Smooth muscle cell of the pulmonary artery (primary cell): ENCODE data around the gene PNPLA2. TPM values are rescaled to one million over a fixed set of nuclear protein-coding genes. Genes with fewer than 3 reads are reported as not detected.

Experiments
- total RNA-seq: library from RNA; depleted of rRNA; stranded (reverse); fragments of >200 nt; gene quantifications from 2 replicates; pipeline ENCODE4 v1.2.3, GENCODE V29; 2014

Gene PNPLA2, protein sequence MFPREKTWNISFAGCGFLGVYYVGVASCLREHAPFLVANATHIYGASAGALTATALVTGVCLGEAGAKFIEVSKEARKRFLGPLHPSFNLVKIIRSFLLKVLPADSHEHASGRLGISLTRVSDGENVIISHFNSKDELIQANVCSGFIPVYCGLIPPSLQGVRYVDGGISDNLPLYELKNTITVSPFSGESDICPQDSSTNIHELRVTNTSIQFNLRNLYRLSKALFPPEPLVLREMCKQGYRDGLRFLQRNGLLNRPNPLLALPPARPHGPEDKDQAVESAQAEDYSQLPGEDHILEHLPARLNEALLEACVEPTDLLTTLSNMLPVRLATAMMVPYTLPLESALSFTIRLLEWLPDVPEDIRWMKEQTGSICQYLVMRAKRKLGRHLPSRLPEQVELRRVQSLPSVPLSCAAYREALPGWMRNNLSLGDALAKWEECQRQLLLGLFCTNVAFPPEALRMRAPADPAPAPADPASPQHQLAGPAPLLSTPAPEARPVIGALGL
- total RNA-seq = 35.1 and 43.5 TPM in 2 replicates

DNA sequence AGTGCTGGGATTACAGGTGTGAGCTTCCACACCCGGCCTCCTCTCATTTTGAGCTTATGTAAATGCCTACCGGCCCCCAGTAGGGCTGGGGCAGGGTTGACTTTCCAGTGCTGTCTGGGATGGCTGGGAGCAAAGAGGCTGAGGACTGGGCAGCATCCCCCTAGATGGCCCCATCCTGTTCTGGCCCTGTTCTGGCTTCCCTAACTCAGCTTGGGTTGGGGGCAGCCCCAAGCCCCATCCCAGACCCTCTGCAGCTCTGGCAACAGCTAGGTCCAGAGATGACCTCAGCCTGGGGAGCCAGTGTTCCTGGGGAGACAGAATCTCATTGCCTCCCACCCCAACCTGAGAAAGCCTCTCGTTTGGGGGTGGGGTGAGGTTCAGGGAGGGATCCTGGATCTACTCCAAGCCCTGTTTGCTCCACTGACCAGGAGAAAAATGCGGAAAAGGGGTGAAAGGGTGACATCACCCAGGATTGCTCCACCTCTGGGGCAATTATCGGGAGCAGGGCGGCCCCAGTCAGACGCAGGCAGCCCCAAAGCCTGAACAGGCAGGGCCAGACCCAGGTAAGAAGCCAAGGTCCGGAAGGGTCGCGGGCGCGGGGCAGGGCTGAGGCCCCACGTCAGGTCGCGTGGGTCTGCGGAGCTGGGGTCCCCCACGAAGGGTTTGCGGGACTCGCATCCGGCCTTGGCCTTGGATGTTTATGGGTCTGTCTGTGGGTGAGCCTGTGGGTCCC, at the start of gene PNPLA2:
TSS of gene PNPLA2 (plus strand) at position 519 of the 733 bp plus-strand sequence. CDS start 805 bp downstream, outside the sequence.

DNA sequence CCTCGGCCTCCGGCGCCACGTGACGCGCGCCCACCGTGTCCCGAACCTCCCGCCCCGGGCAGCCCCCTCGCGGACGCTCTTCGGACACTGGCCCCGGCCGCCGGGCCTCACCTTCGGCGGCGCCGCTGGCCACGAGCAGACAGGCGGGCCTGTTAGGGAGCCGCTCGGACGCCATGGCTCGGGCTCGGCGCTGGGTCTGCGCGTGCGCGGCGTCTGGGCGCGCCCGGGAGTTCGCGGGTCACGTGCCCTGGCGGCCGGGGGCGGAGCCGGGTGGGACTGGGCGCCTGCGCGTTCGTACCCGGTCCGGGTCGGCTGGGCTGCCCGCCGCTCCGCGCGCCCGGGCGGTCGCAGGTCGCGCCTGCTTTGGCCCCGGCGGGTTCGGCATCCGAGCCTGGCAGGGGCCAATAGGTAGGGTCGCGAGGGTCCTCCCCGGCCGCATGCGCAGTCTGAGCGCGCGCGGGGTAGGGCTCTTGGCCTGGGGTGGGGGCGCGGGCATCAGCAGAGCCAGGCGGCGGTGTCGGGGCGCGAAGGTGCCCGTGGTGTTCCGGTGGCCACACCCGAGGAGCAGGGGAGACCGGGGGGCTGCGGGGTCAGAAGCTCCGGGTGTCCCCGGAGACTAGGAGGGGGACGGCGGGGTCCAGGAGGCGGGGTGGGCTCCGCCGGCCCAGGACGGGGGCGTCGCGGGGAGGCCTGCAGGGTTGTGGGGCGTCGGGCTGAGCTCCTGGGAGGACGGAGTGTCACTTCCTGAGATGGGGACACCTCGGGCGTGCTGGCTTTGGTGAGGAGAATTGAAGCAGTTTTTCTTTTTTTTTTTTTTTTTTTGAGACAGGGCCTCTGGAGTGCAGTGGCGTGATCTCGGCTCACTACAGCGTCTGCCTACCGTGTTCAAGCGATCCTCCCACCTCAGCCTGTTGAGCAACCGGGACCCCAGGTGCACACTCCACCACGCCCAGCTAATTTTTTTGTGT, 41.1 kb upstream of the PNPLA2 start, which contains the start of gene GATD1:
TSS of gene GATD1 (minus strand) at position 200 of the 968 bp plus-strand sequence. CDS start at position 175, 25 bp downstream.

GRCh38 chr11:789943-790342, 28.8 kb upstream of the PNPLA2 start, which contains the start of gene CEND1:
TSS of gene CEND1 (minus strand) at chr11:790090. CDS start at chr11:788576, 1,514 bp downstream.

GRCh38 chr11:798093-798713, 20.5 kb upstream of the PNPLA2 start, which contains the start of gene SLC25A22:
TSS of gene SLC25A22 (minus strand) at chr11:798281. CDS start at chr11:795006, 3,275 bp downstream.

DNA sequence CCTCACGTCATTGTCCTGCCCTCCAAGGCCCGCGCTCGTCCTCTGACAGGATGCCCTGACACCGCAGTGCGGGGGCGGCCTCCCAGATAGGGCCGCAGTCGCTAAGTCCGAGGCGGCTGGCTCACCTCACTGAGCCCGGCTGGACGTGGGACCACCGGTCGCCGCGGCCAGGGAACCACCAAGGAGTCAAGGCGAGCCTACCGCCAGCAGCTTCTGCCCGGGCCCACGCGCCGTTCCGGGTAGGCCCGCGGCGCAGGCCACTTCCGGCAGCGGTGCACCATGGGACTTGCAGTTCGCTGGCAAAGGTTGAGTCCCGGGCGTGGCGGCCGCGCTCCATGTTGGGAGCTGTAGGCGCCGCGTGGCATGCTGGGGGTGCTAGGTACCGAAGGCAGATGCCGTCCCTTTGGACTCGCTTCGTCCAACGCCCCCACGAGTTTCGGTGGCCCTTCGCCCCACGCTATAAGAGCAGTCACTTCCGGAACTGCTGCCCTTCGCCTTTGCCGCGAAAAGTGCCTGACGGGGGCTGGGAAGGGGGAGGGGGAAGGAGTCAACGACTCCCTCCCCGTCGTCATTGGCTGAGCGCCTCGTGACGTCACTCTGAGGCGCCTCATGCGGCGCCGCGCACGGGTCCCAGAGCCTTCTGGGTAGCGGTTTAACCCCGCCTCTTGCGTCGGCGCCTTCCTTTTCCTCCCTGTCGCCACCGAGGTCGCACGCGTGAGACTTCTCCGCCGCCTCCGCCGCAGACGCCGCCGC, 9.3 kb upstream of the PNPLA2 start, which contains the start of gene RPLP2:
TSS of gene RPLP2 (plus strand) at position 681 of the 753 bp plus-strand sequence. CDS start 268 bp downstream, outside the sequence.

GRCh38 chr11:827897-828192, 9.1 kb downstream of the PNPLA2 start, which contains the start of gene CRACR2B:
TSS of gene CRACR2B (plus strand) at chr11:827919. CDS start at chr11:828608, 689 bp downstream.

GRCh38 chr11:832529-833113, 13.9 kb downstream of the PNPLA2 start, which contains the start of gene CD151:
TSS of gene CD151 (plus strand) at chr11:832952. CDS start at chr11:836070, 3,118 bp downstream.

DNA sequence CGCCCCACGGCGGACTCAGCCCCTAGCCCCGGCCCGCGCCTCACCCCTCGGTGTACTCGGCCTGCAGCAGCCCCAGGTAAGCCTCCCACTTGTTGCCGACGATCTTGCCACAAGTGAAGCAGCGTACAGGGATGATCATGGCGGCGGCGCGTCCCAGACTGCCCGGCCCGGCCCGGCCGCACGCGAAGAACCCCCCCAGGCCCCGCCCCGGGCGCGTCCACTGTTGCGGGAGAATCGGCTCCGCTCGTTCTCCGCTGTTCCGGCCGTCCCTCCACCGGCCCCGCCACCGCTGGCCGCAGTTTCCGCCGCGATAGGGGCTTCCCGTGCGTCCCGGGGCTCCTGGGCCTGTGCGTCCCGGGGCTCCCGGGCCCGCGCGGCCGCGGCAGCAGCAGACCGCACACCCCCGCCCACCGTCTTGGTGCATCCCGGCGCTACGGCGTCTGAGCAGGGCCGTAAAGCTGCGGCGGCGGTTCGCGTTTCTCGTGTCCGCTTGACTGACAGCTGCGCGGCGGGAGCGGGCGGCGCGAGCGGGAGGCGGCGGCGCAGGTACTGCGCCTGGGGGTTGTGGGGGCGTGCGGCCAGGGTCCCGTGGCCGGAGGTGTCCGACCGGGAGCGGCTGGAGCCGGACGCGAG, 23.8 kb downstream of the PNPLA2 start, which contains the start of the genes POLR2L and TSPAN4:
TSS of gene POLR2L (minus strand) at position 160 of the 633 bp plus-strand sequence. CDS start at position 139, 21 bp downstream.
TSS of gene TSPAN4 (plus strand) at position 483 of the 633 bp plus-strand sequence. CDS start 7,453 bp downstream, outside the sequence.

Other genes with a start within 250 kb of the PNPLA2 start
- 26.8 and 30.7 TPM in 2 replicates for gene PHRF1, start 242.4 kb upstream of the PNPLA2 start, total RNA-seq
- 6.1 and 8.4 TPM in 2 replicates for gene IRF7, start 203.0 kb upstream of the PNPLA2 start, total RNA-seq
- gene CDHR5, start 194.0 kb upstream of the PNPLA2 start, total RNA-seq = not detected in 2 replicates
- gene SCT, start 191.7 kb upstream of the PNPLA2 start, total RNA-seq = not detected in 2 replicates
- 0.07 and 0.23 TPM in 2 replicates for gene DRD4, start 181.6 kb upstream of the PNPLA2 start, total RNA-seq
- gene DEAF1, start 123.7 kb upstream of the PNPLA2 start, total RNA-seq = 33.0 and 50.5 TPM in 2 replicates
- 7.4 and 8.3 TPM in 2 replicates for gene TMEM80, start 123.1 kb upstream of the PNPLA2 start, total RNA-seq
- gene EPS8L2, start 112.7 kb upstream of the PNPLA2 start, total RNA-seq = 22.9 and 44.8 TPM in 2 replicates
- 135 and 192 TPM in 2 replicates for gene TALDO1, start 71.5 kb upstream of the PNPLA2 start, total RNA-seq
- 26.1 and 44.4 TPM in 2 replicates for gene GATD1, start 41.4 kb upstream of the PNPLA2 start, total RNA-seq
- 0.20 and 0.56 TPM in 2 replicates for gene CEND1, start 28.8 kb upstream of the PNPLA2 start, total RNA-seq
- 13.9 and 18.2 TPM in 2 replicates for gene SLC25A22, start 20.6 kb upstream of the PNPLA2 start, total RNA-seq
- gene PIDD1, start 13.7 kb upstream of the PNPLA2 start, total RNA-seq = 7.7 and 13.0 TPM in 2 replicates
- 207 and 271 TPM in 2 replicates for gene RPLP2, start 8.9 kb upstream of the PNPLA2 start, total RNA-seq
- 0.78 and 2.3 TPM in 2 replicates for gene CRACR2B, start 9.0 kb downstream of the PNPLA2 start, total RNA-seq
- 1,084 and 1,441 TPM in 2 replicates for gene CD151, start 14.0 kb downstream of the PNPLA2 start, total RNA-seq
- 271 and 287 TPM in 2 replicates for gene POLR2L, start 23.6 kb downstream of the PNPLA2 start, total RNA-seq
- 213 and 215 TPM in 2 replicates for gene TSPAN4, start 23.9 kb downstream of the PNPLA2 start, total RNA-seq
- gene CHID1, start 91.9 kb downstream of the PNPLA2 start, total RNA-seq = 127 and 159 TPM in 2 replicates
- gene AP2A2, start 107.0 kb downstream of the PNPLA2 start, total RNA-seq = 40.6 and 51.8 TPM in 2 replicates
- gene MUC6, start 217.8 kb downstream of the PNPLA2 start, total RNA-seq = not detected in 2 replicates